NCI-H2171 treated with DMSO at 0.1 percent for 48 hours (cell line): Measurements from ENCODE around the gene VIT.
"Not testable (repeated sequence)": the region's sequence is repeated elsewhere in the genome, so short reads cannot be mapped to it uniquely, and the experiment has no call there.

Experiments
- DNase-seq: peaks from one replicate; lab custom pipeline; 2025; lab: John Stamatoyannopoulos, UW

Gene VIT

DNA sequence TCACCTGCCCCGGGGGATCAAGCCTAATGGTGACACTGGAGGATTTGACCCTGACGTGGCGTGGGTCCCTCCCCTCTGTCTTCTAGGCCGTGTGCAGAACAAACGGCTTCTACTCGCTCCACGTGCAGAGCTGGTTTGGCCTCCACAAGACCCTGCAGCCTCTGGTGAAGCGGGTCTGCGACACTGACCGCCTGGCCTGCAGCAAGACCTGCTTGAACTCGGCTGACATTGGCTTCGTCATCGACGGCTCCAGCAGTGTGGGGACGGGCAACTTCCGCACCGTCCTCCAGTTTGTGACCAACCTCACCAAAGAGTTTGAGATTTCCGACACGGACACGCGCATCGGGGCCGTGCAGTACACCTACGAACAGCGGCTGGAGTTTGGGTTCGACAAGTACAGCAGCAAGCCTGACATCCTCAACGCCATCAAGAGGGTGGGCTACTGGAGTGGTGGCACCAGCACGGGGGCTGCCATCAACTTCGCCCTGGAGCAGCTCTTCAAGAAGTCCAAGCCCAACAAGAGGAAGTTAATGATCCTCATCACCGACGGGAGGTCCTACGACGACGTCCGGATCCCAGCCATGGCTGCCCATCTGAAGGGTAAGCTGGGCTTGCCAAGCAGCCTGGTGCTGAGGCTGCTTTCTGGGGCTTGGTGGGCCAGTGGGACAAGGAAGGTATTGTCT, 112.0 kb downstream of the VIT start:
- no peak for DNase-seq

DNA sequence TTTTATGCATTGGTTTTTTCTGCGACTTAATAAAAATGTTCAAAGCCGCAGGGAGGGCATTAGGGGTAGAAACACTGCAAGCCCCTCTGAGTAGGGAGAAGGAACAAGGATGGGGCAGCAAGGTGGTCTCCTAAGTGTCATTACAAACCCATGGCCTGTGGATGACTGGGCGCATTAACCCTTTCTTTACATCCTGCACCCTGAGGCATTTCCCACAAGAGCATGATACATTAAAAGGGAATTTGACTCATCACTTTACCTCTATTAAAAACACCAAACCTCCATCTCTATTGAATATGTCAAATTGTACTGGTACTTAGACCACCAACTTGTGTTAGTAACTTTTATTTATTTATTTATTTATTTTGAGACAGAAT, 112.5 kb downstream of the VIT start:
- no peak for DNase-seq

DNA sequence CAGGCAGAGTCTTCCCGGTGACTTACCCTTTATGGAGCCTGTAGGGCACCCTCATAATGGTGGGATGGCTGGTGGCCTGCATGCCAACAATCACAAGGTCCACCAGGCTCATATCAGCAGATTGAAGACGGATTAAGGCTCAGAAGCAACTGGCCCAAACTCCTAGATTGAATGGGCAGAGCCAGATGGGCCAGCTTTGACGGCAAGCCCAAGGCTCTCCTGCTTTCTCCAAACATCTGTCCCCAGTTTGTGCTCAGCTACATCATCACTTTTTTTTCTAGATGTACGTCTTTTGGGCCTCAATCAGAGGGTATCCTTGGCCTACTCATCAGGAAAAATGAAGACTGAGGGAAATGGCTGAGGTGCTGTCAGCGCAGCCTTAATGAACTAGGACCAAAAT, 114.6 kb downstream of the VIT start:
- no peak for DNase-seq

DNA sequence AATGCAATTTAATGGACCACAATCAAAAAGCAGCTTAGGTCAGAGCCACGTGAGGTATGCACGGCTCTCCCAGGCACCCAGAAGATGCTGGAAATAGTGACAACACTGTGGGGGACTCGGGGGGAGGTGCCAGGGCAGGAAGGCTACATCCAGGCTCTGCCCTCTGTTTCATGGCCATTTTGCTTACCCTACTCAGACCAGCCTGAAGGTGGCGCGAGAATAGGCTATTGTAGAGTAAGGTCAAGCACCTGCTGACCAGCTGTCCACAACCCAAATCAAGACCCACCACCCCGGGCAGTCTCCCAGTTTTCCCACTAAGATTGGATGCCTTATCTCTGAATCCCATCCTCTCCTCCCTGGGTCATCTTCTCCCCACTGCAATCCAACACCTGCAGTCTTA, 115.7 kb downstream of the VIT start:
- no peak for DNase-seq

DNA sequence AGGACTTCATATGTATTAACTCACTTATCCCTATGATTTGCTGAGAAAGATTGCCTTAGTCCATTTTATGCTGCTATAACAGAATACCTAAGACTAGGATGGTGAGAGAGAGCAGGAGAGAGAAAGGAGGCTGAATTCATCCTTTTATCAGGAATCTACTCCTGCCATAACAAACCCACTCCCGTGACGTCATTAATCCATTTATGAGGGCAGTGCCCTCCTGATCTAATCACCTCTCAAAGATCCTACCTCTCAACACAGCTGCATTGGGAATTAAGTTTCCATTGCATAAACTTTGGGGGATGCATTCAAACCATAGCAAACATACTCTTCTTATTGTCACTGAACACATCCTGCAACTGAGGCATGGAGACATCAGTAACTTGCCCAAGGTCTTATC, 122.0 kb downstream of the VIT start:
- no peak for DNase-seq

DNA sequence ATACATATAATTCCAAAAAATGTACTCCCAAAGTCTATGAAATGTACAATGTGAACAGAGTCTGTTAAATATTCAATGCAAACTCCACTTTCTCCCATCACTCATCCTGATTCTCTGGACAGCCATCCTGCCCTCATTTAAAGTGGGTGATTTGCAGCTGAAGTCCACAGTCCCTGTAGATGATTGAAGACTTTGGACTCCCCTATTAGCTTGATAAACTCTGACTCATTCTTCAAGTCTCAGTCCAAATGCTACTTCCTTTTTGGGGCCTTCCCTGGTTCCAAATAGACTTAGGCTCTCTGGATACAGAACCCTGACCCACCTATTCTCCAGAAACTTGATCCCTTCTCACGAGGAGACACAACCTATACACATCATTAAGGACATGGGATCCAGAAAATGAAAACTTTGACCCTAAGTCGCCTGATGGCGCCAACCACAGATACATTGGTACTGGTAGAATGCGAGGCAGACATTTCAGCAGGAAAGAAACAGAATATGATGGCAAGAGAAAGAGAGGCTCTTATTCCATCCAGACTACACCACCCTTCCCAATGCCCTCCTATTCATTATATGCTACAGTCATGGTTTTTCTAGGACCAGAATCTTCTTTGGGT, 122.7 kb downstream of the VIT start:
- no peak for DNase-seq

DNA sequence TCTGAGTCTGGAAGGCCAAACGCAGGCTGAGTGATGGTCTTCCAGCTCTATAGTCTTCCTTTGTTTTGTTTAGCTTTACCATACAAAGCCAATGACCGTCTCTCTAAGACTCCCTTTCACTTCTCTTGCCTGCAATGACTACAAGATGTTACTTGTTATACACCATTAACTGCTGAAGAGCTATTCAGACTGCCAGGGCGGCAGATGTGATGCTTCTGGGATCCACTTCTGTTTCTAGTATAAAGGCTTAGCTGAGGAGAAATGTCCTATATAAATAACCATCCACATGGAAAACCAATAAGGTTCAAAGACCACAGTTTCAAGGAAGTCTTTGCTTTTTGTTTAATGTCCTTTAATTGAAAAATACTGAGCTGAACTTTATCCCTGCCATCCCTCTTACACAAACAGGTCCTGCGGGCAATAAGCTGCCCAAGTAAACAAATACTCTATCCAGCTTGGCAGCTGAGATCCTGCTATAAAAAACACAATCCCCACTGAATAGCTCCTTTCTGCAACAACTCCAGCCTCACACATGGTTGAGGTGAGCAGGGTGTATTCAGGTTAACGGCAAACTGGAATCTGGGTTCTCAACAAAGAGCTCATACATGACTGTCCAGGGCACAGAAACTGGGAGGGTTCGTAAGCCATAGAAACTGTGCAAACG, 124.6 kb downstream of the VIT start:
- DNase-seq: no peak

DNA sequence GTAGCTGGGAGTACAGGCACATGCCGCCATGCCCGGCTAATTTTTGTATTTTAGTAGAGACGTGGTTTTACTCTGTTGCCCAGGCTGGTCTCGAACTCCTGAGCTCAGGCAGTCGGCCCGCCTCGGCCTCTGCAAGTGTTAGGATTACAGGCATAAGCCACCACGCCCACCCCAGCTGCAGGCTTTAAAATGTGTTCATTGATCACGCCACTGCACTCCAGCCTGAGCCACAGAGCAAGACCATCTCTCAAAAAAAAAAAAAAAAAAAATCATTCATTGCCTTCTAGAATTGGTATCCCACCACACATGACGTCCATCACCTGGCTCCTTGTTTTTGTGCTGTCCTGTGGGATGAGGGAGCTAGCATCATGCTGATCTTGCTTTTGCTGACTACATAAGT, 127.4 kb downstream of the VIT start:
- DNase-seq: no peak

DNA sequence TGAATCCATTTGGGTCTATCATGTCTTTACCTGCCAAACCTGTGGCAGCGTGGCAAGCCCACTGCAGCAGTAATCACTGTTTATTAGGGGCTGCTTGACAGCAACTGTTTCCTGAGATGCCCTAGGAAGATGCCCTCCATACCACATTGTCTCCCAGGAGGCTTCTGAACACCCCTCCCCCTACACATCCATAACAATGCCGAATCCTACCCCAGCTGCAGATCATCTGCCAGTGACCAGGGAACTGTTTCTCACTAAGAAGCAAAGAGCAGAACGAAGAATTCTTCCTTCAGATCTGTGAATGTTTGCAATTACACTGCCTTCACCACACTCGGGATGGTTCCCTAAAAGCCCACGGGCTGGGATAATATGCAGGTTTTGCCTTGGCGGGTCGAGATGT, 127.8 kb downstream of the VIT start:
- no peak for DNase-seq

DNA sequence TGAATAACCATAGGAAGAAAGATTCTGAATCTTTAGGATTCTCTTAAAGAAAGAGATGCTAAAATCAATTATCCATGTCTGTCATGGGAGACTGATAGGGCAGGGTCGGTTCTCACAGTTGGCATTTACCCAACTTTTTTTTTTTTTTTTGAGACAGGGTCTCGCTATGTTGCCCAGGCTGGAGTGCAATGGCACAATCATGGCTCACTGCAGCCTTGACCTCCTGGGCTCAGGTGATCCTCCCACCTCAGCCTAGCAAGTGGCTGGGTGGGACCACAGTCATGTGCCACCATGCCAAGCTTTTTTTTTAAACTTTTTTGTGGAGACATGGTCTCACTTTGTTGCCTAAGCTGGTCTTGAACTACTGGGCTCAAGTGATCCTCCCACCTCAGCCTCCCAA, 128.2 kb downstream of the VIT start:
- not testable (repeated sequence) for DNase-seq

DNA sequence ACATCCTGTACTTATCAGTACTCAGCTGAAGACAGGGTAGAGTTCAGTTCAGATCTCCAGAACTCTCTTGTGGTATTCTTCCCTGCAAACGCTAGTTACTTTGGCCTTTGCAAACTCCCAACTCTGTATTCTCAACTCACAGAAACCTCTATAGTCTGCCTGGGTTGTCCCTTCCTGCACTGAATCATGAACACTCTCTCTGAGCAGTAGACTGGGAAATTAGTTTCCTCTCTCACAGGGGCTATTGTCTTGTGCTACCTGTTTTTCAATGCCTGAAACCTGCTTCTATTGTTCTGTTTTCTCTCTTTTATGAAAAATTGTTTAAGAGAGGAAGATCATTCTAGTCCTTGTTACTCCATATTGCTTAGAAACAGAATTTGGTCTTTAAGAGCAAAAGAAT, 134.7 kb downstream of the VIT start:
- DNase-seq: no peak

DNA sequence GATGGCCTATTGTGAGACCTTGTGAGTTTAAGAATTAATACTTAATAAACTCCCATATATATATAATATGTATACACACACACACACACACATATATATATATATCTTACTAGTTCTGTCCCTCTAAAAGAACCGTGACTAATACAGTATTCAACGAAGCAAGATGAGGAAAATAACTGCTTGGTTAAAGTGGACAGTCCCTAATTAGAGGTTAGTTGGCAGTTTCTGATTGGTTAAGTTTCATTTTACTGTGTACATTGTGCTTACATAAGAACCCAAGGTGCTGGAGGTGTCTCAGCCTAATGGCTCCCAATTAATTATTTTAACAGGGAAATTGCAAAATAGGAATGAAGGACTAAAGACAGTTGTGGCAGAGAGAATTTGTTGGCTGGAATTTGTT, 137.7 kb downstream of the VIT start:
- no peak for DNase-seq

DNA sequence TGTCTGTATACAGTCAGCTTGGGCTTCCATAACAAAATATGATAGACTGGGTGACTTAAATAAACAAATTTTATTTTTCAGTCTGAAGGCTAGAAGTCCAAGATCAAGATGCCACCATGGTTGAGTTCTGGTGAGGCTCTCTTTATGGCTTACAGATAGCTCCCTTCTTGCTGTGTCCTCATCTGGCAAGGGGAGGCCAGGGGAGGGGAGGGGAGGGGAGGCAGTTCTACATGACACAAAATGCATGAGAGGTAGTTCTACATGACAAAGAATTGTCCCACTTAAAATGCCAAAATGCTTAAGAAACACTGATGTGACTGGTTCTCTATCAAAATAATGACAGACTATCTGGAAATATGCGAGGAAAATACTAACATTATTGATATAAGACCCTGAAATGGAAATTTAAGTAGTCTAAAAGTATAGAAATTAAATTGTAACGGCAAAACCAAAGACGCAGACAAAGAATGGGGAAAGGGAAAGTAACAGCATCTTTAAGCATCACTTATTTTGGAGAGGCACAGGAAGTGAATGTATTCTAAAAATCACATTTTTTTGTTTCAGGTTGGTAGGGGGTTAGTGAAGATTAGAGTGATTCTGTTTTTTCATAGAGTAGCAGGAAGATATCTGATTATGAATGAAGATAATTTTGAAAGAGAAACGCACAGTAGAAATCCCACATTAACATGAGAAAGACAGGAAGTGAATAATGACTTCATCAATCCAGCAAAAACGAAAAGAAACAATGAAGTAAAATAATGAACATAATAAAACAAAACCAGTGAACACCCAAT, 138.4 kb downstream of the VIT start:
- DNase-seq: no peak

DNA sequence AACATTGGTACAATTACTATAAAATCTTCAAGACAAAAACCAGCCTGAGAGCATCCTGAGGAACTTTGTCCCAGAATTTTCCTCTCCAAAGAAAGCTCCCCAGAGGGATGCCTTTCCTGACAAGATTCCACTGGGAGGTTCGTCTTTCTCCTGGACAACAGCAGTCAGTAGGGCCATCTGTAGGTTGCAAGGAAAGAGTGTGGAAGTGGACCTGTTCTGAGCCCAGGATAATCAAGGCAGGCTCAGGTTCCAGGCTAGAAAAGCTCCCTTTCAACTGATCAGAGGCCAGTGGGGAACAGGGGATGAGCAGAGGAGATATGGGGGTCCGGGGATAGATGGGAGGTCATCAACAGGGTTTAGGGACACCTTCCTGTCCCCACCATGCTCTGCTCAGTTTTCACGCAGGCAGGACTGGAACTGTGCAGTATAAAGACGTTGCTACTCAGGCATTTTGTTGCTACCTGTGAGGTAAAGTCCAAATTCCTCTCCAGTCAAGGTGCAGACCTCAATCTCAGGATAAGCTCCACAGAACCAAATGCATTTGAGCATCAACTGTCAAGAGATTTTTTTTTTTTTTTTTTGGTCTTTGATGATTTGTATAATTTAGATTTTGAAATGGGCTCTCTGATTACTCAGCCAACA, 143.6 kb downstream of the VIT start:
- no peak for DNase-seq

DNA sequence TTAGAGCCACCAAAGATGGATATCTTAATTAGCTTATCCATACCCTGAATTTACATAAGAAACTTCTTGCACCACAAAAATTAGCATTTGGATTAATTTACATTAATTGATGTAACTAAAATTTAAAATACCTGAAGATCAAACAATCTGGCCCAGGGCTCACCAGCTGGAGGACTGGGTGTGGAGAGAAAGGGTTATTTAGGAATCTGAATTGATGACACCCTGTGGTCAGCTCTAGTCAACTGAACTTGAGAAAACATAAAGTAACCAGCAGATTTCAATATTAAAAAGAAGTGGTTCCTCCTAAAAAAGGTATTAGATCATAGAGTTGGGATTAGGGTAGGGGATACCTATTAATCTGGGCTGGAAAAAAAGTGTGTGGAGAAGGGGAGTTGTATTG, 147.3 kb downstream of the VIT start:
- no peak for DNase-seq

DNA sequence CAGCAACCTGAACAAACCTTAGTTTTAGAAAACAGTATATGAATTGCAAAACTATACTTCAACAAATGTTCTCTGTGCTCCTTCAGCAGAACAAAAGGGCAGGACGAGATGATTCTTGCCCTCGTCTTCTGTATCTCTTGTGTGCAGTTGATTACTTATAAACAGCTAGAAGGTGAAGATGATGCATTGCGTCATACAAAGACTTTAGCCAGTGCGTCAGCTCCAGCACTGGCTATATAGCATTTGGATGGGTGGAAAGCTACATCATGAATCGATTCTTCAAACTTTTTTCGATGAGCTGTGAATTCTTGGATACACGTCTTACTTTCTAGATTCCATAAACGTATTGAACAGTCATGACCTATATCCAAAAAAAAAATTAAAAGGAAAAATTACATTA, 152.8 kb downstream of the VIT start:
- no peak for DNase-seq

DNA sequence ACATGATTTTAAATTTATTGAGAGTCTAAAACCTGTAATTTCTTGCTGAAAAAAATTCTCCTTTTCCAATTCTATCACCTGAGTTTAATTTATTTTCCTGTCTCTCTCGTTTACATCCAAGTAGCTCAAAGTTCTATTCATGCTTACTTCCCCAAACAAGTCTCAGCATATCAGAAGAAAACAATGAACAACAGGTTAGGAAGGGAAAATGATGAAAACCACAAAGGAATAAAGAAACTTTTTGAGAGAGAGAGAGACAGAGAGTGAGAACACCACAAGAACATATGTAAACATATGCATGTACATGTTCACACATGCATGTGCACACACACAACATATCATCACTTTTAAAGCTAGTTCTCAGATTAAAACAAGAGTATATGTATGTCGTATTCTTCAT, 157.7 kb downstream of the VIT start:
- DNase-seq: no peak

DNA sequence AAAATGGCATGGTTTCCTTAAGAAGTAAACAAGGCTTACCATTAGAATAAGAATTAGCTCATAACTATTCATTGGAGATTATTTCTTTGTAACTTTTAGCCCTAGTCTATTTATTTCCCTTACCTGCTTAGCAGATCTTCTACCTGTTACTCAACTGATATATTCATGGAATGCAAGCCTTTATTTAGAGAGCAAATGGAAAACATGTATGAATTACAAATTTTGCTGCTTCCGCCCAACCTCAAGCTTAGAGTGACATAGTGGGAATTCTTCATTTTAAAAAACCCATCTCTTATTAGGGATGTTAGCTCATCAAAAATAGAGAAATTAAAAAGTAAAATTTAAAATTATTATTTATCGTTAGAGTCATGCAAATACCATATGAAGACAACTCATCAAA, 158.9 kb downstream of the VIT start:
- DNase-seq: no peak

DNA sequence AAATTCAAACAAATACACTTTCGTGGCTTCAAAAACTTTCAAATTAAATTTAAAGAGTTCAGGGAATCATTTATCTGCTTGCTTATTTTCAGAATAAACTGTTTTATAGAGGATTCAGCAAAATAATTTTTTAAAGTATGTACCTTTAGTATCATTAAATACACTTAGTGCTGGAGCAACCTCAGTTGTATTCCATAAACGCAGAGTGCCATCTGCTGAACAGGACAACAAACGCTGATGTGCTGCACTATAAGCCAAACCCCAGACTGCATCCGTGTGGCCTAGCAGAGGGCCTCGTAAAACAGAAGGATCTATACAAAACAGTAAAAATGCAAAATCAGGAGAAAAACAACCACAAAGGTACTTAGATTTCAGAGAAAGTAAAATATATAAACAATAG, 161.2 kb downstream of the VIT start:
- DNase-seq: no peak

DNA sequence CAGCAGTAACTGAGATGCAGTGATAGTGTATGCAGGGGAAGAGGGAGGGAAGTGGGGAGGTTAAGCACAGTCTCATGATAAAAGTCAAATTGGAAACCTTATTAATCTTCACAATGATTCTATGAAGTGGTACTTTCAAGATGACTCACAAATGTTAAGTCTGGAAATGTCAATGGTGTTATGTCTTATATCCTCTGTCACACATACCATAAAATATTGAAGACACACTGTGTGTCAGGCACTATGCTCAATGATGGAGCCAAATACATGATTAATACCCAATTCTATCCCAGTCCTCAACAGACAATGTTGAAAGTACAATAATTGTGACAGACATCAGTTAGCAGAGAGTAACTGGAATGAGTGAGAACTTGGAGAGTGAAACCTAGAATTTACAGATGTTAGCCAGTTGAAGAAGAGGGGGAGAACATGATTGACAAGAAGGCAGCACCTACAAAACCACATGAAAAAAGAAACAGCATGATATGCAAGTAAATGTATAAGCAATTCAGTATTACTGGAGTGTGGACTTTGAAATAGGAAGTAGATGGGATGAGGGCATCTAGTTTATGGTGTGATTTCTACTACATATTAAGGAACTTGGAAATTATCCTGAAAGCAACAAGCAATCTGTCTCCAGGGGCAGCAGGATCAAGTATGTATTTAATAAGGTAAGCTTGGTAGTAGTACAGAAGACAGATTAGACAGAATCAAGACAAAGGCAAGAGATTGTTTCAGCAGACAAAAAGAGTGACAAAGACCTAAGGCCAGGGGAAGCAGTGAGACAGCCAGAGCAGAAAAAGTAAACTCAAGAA, 162.3 kb downstream of the VIT start:
- no peak for DNase-seq

DNA sequence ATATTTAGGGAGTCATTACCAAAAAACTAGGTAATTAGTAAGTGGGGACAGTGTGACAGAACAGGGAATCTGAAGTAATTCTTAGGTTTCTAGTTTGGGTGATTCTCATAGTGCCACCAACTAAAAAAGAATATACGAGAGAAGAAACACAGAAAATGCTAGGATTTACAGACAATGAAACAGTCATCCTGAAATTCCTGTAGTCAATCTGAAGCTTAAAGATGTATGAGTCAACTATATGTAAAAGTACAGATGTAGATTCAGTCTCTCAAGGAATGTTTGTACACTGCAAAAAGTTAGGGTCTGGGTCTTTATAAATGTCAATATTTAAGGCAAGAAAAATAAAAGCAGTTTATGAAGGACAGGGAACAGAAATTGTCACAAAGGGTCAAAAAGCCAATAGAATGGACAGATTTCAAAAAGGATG, 162.9 kb downstream of the VIT start:
- no peak for DNase-seq

DNA sequence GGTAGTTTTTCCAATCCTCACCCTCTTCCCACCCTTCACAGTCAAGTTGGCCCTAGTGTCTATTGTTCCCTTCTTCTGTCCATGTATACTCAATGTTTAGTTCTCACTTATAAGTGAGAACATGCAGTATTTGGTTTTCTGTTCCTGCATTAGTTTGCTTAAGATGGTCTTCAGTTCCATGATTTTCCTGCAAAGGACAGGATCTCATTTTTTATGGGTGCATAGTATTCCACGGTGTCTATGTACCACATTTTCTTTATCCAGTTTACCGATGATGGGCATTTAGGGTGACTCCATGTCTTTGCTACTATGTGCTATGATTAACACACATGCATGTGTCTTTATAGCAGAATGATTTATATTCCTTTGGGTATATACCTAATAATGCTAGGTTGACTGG, 165.4 kb downstream of the VIT start:
- no peak for DNase-seq
